Amniotic epithelial cell (primary cell): ENCODE data around the gene ROBO1.
"Not testable (repeated sequence)": the region's sequence is repeated elsewhere in the genome, so short reads cannot be mapped to it uniquely, and the experiment has no call there.

Source experiments
- DNase-seq: peaks from one replicate; pipeline ENCODE4 v3.0.0-alpha.2; 2010; ENCODE audit warnings: low read depth

Gene ROBO1

DNA sequence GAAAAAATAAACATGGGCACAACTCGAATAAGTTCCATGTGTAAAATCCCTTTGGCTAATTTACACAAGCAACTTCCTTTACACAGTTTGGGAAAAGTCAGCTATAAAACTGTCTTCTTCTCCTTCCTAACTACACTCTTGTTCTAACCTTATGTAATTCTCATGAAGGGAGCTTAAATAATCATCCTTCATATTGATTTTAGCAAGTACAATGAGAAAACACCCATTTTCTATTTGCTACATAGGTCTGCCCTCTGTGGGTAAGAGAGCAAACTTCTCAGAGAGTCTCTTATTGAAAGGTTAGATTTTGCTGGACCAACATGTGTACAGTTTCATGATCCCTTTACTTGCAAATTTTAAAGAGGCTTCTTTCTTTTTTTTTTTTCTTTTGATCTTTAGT is 398.5 kb downstream of the ROBO1 start:
- no peak for DNase-seq

GRCh38 chr3:79368403-79368802 is 399.4 kb downstream of the ROBO1 start:
- DNase-seq: no peak

- DNase-seq: no peak
Observed at GRCh38 chr3:79367803-79368202, 400.0 kb downstream of the ROBO1 start.

- DNase-seq: peak; percentile 7
Observed at GRCh38 chr3:79367066-79367465, 400.7 kb downstream of the ROBO1 start.

- DNase-seq: no peak
Observed at GRCh38 chr3:79366414-79366813, 401.4 kb downstream of the ROBO1 start.

- DNase-seq: no peak
Observed at GRCh38 chr3:79364784-79365183, 403.0 kb downstream of the ROBO1 start.

- no peak for DNase-seq
Observed at GRCh38 chr3:79362571-79363270, 405.1 kb downstream of the ROBO1 start.

GRCh38 chr3:79361748-79362378 is 405.9 kb downstream of the ROBO1 start:
- peak; percentile 31 for DNase-seq

- DNase-seq: no peak
Observed at GRCh38 chr3:79358327-79358726, 409.5 kb downstream of the ROBO1 start.

GRCh38 chr3:79354179-79354688 is 413.6 kb downstream of the ROBO1 start:
- DNase-seq: peak; percentile 73

- no peak for DNase-seq
Observed at GRCh38 chr3:79351699-79352098, 416.1 kb downstream of the ROBO1 start.

DNA sequence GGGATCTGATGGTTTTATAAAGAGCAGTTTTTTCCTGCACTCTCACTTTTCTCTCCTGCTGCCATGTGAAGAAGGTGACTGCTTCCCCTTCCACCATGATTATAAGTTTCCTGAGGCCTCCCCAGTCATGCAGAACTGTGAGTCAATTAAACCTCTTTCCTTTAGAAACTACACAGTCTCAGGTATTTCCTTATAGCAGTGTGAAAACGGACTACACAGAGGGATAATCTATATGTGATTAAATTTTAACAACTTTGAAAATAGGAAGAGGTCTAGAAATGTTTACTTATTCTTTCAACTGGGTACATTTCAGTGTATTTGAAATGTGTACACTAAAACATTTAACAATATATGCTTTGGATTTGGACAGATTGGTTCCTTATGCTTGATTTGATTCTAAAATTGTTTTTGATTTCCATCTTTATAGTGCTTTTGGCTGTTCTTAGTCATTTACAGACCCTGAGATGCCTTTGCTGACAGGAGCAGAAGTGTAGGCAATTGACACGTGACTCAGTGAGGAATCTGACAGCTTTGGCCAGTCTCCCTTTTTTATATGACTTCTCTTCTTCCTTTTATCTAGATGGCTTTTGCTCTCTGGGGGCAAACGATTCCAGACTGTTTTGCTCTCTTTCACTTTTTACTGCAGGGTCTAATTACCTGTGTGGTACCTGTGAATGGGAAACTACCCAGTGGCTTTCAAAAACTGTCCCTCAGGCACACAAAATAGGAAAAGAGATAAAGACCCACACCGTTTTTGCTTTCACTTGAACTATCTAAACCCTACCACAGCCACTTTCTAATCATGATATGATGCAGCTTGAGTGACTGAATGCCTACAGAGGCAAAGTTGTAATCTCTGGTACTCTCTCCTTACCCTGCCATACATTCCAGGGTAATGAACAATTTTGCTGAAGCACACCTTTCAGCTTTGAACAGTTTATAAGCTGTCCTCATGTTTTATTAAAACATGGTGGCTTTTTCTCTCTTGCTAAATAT is 422.6 kb downstream of the ROBO1 start:
- no peak for DNase-seq

- no peak for DNase-seq
Observed at GRCh38 chr3:79341961-79342360, 425.8 kb downstream of the ROBO1 start.

DNA sequence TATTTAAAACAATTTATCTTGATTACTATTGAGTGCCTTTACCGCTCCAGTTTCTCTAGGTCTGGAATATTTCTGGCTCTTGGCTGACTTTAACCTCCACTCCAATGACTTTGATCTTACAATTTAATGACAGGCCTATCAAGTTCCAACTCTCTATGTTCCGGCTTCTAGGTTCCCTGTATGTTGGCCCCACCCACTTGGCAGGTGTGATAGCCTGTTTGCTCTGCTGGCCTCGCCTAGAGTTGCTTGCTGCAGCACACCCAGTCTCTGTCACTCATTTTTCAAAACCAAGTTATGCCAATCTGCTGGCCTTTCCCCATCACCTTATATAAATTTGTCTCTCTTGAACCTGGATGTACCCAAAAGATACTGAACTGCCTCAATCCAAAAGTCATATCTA is 428.0 kb downstream of the ROBO1 start:
- no peak for DNase-seq

DNA sequence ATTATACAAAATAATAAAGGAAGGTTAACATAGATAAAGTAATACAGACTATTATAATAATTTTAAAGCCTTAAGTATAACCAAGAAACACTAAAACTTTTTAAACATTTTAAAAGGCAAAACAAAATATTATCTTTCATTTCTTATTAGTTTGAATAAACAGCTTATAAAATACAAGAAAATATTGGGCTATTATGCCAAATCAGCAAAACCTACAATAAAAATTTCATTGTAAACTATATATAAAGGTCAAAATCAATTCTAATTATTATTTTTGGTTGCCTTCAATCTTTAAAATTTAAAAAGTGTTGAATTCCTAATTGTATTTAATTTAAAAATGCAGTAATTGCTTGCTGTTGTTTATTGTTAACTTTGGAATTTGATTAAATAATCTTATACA is 430.0 kb downstream of the ROBO1 start:
- DNase-seq: no peak

GRCh38 chr3:79329154-79329553 is 438.6 kb downstream of the ROBO1 start:
- no peak for DNase-seq

DNA sequence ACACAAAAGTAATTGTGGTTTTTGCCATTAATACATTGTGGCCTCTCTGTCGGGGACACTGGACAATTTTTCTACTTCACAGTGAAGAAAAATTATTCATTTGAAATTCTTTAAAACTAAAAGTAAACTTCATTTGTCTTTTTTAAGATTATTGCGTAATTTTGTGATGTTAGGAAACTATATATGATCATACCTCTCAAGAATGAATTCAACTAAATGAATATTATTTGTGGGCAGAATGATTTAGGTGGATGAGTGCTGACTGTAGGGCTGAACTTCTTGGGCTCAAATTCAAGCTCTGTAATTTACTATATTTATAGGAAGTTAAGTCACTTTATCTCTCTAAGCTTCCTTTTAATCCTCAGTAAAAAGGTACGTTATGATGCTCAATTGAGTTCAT is 441.2 kb downstream of the ROBO1 start:
- DNase-seq: peak; percentile 37

GRCh38 chr3:79325833-79326383 is 441.9 kb downstream of the ROBO1 start:
- DNase-seq: not testable (repeated sequence)

- DNase-seq: no peak
Observed at GRCh38 chr3:79317551-79318518, 450.0 kb downstream of the ROBO1 start.

GRCh38 chr3:79314962-79315361 is 452.8 kb downstream of the ROBO1 start:
- no peak for DNase-seq

DNA sequence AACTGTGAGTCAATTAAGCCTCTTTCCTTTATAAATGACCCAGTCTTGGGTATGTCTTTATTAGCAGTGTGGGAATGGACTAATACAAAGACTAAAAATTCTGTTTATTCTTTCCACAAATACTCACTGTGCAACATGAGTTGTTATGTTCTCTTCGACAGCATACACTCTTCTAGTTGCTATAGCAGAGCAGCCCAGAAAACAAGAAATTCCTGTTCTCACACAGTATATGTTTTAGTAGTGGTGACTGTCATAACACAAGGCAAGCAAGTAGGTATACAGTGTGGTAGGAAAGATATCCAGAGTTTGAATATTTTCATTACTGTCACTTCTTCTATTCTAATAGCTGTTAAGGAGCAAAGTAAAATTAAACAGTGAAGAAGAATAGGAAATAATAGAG is 453.3 kb downstream of the ROBO1 start:
- DNase-seq: no peak
